ENCODE results near the gene PRDM1.

PRDM1 gene

GRCh38 chr6:106116125-106116832 lies 30.1 kb downstream of the PRDM1 start:
- no peak for DNase-seq (ENCODE audit: low read depth)

- peak; percentile 31 for DNase-seq (ENCODE audit: low read depth)
Measured at GRCh38 chr6:106117579-106117978, 31.4 kb downstream of the PRDM1 start.

- DNase-seq (ENCODE audit: low read depth), result no peak
Measured at GRCh38 chr6:106118835-106119431, 32.8 kb downstream of the PRDM1 start.

GRCh38 chr6:106119546-106119945 lies 33.4 kb downstream of the PRDM1 start:
- no peak for DNase-seq (ENCODE audit: low read depth)

GRCh38 chr6:106120006-106120405 lies 33.9 kb downstream of the PRDM1 start:
- no peak for DNase-seq (ENCODE audit: low read depth)

- DNase-seq (ENCODE audit: low read depth), result no peak
Measured at GRCh38 chr6:106120406-106120805, 34.3 kb downstream of the PRDM1 start.

GRCh38 chr6:106122306-106122918 lies 36.3 kb downstream of the PRDM1 start:
- DNase-seq (ENCODE audit: low read depth), result no peak

GRCh38 chr6:106122938-106123656 lies 37.0 kb downstream of the PRDM1 start:
- DNase-seq (ENCODE audit: low read depth), result no peak

- no peak for DNase-seq (ENCODE audit: low read depth)
Measured at GRCh38 chr6:106124015-106124414, 37.9 kb downstream of the PRDM1 start.

- no peak for DNase-seq (ENCODE audit: low read depth)
Measured at GRCh38 chr6:106124437-106125430, 38.6 kb downstream of the PRDM1 start.

- no peak for DNase-seq (ENCODE audit: low read depth)
Measured at GRCh38 chr6:106125925-106126435, 39.8 kb downstream of the PRDM1 start.

GRCh38 chr6:106126482-106126881 lies 40.3 kb downstream of the PRDM1 start:
- DNase-seq (ENCODE audit: low read depth), result no peak

GRCh38 chr6:106128981-106129781 lies 43.0 kb downstream of the PRDM1 start:
- no peak for DNase-seq (ENCODE audit: low read depth)

GRCh38 chr6:106132153-106132698 lies 46.1 kb downstream of the PRDM1 start:
- no peak for DNase-seq (ENCODE audit: low read depth)

GRCh38 chr6:106133040-106133439 lies 46.9 kb downstream of the PRDM1 start:
- DNase-seq (ENCODE audit: low read depth), result no peak

GRCh38 chr6:106134087-106134770 lies 48.1 kb downstream of the PRDM1 start:
- DNase-seq (ENCODE audit: low read depth), result no peak

- DNase-seq (ENCODE audit: low read depth), result no peak
Measured at GRCh38 chr6:106134906-106135634, 48.9 kb downstream of the PRDM1 start.

GRCh38 chr6:106135911-106136571 lies 49.9 kb downstream of the PRDM1 start:
- no peak for DNase-seq (ENCODE audit: low read depth)

Measured in activated T-cell treated with anti-CD3 and anti-CD28 coated beads for 1 hour (primary cell).